LNCAP (cell line): ENCODE measurements around the gene TEAD3.

Source experiments
- TF ChIP-seq, protein P1 (sequence below): fragments of 450-650 bp; IDR thresholded peaks from 2 replicates; pipeline ENCODE4 v1.5.1; 2017; ENCODE audit warnings: mild to moderate bottlenecking

The TEAD3 gene

DNA sequence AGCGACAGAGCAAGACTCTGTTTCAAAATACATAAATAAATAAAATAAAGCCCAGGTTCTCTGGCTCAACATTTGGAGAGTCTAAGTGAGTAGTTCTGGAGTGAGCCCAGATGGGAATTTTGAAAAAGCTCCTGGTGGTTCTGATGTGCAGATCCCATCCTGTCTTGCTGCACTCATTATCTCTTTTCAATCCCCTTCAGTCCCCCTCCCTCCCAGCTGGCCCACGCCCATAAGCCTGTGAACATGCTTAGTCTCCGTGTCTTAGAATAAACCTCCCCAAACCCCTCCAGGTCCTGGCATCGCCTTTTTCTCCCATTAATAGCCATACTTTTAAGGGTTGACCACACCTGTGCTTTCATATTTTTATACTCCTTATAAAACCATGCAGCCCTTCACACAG lies 35.2 kb upstream of the TEAD3 start:
- TF ChIP-seq, protein P1, sequence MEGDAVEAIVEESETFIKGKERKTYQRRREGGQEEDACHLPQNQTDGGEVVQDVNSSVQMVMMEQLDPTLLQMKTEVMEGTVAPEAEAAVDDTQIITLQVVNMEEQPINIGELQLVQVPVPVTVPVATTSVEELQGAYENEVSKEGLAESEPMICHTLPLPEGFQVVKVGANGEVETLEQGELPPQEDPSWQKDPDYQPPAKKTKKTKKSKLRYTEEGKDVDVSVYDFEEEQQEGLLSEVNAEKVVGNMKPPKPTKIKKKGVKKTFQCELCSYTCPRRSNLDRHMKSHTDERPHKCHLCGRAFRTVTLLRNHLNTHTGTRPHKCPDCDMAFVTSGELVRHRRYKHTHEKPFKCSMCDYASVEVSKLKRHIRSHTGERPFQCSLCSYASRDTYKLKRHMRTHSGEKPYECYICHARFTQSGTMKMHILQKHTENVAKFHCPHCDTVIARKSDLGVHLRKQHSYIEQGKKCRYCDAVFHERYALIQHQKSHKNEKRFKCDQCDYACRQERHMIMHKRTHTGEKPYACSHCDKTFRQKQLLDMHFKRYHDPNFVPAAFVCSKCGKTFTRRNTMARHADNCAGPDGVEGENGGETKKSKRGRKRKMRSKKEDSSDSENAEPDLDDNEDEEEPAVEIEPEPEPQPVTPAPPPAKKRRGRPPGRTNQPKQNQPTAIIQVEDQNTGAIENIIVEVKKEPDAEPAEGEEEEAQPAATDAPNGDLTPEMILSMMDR, result no peak

DNA sequence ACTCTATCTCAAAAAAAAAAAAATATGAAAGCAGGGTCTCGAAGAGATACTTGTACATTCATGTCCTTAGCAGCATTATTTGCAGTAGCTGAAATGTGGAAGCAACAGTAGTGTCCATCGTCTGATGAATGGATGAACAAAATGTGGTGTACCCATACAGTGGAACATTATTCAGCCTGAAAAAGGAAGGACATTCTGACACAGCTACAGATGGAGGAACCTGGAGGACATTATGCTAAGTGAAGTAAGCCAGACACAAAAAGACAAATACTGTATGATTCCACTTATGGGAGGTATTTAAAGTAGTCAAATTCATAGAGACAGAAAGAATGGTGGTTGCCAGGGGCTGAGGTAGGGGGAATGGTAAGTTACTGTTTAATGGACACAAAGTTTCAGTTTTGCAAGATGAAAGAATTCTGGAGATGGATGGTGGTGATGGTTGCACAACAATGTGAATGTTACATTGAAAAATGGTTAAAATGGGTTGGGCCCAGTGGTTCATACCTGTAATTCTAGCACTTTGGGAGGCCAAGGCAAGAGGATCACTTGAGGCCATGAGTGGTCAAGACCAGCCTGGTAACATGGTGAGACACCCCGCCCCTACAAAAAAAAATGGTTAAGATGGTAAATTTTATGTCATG lies 27.6 kb upstream of the TEAD3 start:
- TF ChIP-seq, protein P1, result no peak

DNA sequence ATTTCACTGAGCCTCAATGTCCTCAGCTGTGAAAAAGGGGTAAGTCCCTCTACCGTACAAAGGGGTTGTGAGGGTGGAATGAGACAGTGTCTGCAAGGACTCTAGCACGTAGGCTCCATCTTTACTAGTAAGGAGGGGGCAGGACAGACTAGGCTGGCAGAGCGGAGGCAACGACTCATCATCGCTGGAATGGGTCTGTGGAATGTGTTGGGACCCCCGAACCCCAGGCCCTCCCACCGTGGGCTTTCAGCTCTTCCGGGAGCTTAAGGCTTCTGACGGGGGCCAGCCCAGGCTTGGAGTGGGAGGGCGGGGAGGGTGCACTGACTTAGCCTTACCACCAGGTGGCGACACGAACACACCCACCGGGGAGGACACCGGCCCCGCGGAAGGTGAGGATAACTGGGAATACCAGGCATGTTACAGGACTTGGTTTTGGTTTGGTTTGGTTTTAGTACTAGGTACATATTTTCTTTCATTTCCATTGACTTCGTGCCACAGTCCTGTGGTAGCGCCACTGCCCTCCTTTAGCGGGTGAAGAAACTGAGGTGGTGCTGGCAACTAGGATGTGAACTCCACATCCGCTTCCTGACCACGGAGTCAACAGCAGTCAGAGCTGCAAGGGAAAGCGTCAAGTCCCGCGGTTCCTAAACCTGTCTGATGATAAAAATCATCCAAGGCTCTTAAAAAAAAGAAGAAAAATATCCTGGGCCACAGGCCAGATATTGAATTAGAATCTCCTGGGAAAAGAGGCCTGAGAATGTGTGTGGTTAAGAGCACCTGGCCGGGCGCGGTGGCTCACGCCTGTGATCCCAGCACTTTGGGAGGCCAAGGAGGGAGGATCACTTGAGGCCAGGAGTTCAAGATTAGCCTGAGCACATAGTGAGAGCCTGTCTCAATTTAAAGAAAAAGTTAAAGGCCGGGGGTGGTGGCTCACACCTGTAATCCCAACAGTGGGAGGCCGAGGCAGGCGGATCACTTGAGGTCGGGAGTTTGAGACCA lies 26.1 kb upstream of the TEAD3 start:
- TF ChIP-seq, protein P1, result peak; percentile 86

DNA sequence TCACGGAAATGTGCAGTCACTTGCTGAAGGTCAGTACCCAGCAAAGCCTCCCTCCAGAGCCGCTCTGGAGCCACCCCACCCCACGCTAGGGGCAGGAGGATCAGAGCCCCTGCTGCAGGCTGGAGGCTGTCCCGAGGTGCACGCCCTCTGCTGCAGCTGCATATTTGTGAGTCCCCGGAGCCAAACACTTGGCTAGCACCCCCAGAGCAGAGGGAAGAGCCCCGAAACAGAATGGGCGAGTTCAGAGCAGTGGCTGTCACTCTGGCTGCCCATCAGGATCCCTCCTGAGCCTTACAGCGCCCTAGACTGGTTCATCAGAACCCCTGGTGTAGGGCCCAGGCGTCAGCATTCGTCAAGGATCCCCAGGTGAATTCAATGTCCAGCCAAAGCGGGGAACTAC lies 25.3 kb upstream of the TEAD3 start:
- TF ChIP-seq, protein P1, result no peak

DNA sequence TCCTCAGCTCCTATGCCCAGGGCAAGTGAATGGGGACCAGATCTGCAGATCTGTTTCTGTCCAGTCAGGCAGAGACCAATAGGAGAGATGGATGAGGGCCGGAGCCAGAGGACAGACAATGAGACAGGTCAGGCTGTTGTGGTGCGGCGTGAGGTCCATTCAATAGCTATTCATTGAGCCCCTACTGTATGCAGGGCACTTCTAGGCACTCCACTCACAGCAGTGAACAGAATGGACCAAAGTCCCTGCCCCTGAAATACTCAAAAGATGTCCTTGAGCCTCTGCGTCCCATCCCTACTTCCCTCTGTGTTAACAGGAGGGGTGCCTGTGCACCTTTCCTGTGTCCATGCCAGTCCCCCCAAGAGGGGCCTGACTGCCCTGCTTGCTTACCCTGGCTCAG lies 24.4 kb upstream of the TEAD3 start:
- TF ChIP-seq, protein P1, result no peak

DNA sequence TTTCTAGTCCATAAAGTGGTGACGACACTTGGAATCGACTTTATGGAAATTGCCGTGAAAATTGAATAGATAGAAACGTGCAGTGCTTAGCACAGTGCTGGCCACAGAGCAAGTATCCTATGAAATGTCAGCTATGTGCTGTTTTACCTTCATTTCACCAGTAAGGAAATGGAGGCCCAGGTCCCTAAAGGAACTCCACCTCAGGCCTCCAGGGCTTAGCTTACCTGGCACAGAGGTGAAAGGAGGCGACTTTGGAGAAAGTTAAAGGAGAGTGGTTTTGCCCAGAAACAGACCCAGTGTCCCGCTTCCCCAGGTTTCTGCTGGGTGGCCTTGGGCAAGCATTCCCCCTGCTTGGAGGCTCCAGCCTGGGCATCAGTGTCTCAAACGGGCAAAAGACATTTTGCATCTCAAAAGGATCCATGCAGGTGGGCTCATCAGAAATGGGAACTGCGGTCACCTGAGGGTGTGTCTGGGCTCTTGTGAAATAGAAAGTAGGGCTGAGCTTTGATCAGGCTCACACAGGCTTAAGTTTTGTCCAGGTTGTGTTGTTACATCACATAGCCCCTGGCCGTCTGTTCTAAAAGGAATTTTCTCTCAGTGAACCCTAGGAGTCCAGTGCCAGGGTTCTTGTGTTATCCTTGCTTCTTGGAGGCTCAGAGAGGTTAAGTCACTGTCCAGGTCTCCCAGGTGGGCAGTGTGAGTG lies 22.6 kb upstream of the TEAD3 start:
- TF ChIP-seq, protein P1, result no peak

DNA sequence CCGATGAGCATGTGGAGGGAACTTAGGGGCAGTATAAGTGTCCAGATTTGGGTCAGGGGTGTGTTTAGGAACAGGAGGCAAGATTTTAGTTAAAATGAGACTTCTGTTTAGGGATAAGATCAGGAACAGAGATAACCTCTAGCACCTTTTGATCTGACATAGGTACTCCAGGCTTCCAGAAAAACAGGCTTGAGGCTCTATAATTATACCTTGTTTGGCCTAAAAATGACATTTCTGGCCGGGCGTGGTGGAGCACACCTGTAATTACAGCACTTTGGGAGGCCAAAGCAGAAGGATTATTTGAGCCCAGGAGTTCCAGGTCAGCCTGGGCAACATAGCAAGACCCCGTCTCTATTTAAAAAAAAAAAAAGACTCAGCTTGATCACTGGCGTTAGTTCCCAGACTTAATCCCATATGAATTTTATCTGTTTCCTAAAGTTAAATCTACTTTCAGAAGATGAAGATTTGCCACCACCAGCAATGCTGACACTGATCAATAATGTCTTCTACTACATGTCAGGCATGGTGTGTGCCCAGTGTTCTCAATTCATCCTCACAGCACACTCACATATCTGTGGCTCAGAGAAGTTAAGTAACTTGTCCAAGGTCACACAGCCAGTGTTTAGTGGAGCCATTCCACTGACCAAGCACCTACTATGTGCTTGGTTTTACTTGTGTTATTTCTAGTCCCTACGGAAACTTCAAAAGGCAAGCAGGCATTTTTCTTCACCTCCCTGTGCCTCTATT lies 21.9 kb upstream of the TEAD3 start:
- TF ChIP-seq, protein P1, result no peak
